Measurements from ENCODE around the gene ATP5MC2.

DNA sequence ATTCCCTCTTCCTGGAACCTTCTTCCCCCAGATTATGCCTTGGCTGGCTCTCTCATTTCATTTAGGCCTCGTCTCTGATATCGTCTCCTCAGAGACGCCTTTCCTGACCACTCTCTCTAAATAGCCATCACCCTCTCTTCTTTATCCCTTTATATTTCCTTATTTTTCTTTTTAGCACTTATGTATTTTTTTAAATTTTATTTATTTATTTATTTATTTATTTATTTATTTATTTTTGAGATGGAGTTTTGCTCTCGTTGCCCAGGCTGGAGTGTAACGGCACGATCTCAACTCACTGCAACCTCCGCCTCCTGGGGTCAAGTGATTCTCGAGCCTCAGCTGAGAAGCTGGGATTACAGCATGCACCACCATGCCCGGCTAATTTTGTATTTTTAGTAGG, 8.1 kb upstream of the ATP5MC2 start:
- TF ChIP-seq, protein P1, sequence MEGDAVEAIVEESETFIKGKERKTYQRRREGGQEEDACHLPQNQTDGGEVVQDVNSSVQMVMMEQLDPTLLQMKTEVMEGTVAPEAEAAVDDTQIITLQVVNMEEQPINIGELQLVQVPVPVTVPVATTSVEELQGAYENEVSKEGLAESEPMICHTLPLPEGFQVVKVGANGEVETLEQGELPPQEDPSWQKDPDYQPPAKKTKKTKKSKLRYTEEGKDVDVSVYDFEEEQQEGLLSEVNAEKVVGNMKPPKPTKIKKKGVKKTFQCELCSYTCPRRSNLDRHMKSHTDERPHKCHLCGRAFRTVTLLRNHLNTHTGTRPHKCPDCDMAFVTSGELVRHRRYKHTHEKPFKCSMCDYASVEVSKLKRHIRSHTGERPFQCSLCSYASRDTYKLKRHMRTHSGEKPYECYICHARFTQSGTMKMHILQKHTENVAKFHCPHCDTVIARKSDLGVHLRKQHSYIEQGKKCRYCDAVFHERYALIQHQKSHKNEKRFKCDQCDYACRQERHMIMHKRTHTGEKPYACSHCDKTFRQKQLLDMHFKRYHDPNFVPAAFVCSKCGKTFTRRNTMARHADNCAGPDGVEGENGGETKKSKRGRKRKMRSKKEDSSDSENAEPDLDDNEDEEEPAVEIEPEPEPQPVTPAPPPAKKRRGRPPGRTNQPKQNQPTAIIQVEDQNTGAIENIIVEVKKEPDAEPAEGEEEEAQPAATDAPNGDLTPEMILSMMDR (IDR thresholded peaks at IDR 0.05) = no peak
- TF ChIP-seq, protein P2, sequence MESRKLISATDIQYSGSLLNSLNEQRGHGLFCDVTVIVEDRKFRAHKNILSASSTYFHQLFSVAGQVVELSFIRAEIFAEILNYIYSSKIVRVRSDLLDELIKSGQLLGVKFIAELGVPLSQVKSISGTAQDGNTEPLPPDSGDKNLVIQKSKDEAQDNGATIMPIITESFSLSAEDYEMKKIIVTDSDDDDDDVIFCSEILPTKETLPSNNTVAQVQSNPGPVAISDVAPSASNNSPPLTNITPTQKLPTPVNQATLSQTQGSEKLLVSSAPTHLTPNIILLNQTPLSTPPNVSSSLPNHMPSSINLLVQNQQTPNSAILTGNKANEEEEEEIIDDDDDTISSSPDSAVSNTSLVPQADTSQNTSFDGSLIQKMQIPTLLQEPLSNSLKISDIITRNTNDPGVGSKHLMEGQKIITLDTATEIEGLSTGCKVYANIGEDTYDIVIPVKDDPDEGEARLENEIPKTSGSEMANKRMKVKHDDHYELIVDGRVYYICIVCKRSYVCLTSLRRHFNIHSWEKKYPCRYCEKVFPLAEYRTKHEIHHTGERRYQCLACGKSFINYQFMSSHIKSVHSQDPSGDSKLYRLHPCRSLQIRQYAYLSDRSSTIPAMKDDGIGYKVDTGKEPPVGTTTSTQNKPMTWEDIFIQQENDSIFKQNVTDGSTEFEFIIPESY (IDR thresholded peaks at IDR 0.05; ENCODE audit: borderline replicate concordance, low read depth) = no peak
- TF ChIP-seq RFX5 (IDR thresholded peaks at IDR 0.05; ENCODE audit: low read length) (no peak), SIN3A (IDR thresholded peaks at IDR 0.05; ENCODE audit: borderline replicate concordance, low read depth, low read length) (no peak), TAF1 (IDR thresholded peaks at IDR 0.05; ENCODE audit: borderline replicate concordance, low read depth, low read length) (no peak), USF2 (IDR thresholded peaks at IDR 0.05; ENCODE audit: borderline replicate concordance, low read depth, low read length) (no peak), YY1 (IDR thresholded peaks at IDR 0.05; ENCODE audit: low read depth) (no peak), FOXM1 (IDR thresholded peaks at IDR 0.05; ENCODE audit: low read depth) (no peak), RXRA (IDR thresholded peaks at IDR 0.05; ENCODE audit: borderline replicate concordance, low read depth) (no peak), POLR2AphosphoS5 (IDR thresholded peaks at IDR 0.05; ENCODE audit: low read depth, low read length) (no peak), FOXJ3 (CRISPR knock-in tag; IDR thresholded peaks at IDR 0.05) (no peak), GABPA (IDR thresholded peaks at IDR 0.05; ENCODE audit: low read depth) (no peak), TEAD4 (IDR thresholded peaks at IDR 0.05; ENCODE audit: borderline replicate concordance, insufficient read depth) (no peak), NRF1 (IDR thresholded peaks at IDR 0.05; ENCODE audit: low read depth, low read length) (no peak)

All from SK-N-SH (cell line).